GM12878 (cell line): ENCODE measurements around the gene B4GALNT4.

Source experiments
- CREB1 ChIP-seq: IDR thresholded peaks from 2 replicates; pipeline ENCODE4 v1.6.1; 2012; ENCODE audit warnings: low read depth, mild to moderate bottlenecking, inconsistent platforms
- EZH2 ChIP-seq: IDR thresholded peaks from 2 replicates; pipeline ENCODE4 v1.6.1; 2012; ENCODE audit warnings: low read depth, mild to moderate bottlenecking, control low read depth, inconsistent platforms, low read length, borderline replicate concordance; ENCODE audit not compliant: control insufficient read depth
- NR2C1 ChIP-seq: fragments of 450-650 bp; IDR thresholded peaks from 2 replicates; pipeline ENCODE4 v1.6.1; 2017; ENCODE audit warnings: antibody characterized with exemption, mild to moderate bottlenecking, moderate library complexity
- POLR2A ChIP-seq: IDR thresholded peaks from 2 replicates; pipeline ENCODE4 v1.6.1; 2011; ENCODE audit warnings: low read depth, mild to moderate bottlenecking, low read length
- POLR2AphosphoS5 ChIP-seq: IDR thresholded peaks from 2 replicates; pipeline ENCODE4 v1.6.1; 2011; ENCODE audit warnings: mild to moderate bottlenecking, low read length, inconsistent platforms
- STAT3 ChIP-seq: IDR thresholded peaks from 2 replicates; pipeline ENCODE4 v1.6.1; 2011; ENCODE audit warnings: low read depth, low read length, improper control_type of control experiment

- TF ChIP-seq EZH2 (no peak), POLR2AphosphoS5 (no peak), STAT3 (no peak), POLR2A (no peak), NR2C1 (no peak), CREB1 (no peak)
Measured at GRCh38 chr11:405323-405953, 36.1 kb downstream of the B4GALNT4 start.
